ENCODE results near the gene CNGA1.

DNA sequence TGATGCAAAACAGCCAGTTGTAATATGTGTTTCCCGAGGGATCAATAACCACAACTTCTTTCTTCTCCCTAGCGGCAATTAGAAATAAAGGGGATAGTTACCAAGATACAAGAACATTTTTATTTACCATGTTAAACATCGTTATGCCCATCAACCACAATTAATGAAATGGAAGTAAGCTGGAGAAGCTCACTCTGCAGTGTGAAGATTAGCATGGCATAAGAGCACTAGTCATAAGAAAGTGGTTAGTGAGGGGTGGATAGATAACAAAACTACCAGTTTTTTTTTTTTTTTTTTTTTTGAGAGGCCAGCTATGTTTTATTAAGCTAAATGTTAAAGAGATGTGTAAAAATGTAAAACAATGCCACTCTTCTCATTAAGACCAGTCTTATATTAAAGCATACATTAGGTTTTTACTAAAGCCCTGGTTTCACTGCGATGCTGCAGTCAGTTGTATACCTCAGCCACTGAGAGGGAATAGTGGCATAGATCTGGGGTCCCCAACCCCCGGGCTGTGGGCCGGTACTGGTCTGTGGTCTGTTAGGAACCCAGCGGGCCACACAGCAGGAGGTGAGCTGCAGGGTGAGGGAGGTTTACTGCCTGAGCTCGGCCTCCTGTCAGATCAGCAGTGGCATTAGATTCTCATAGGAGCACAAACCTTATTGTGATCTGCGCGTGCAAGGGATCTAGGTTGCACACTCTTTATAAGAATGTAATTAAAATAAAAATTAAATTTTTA lies 74.2 kb downstream of the CNGA1 start:
- TF ChIP-seq BHLHE40 (IDR thresholded peaks at IDR 0.05; ENCODE audit: borderline replicate concordance) (no peak), FOXA1 (IDR thresholded peaks at IDR 0.05) (no peak), FOXM1 (IDR thresholded peaks at IDR 0.05; ENCODE audit: borderline replicate concordance) (no peak), TARDBP (IDR thresholded peaks at IDR 0.05) (no peak), ARNT (IDR thresholded peaks at IDR 0.05) (no peak), ZNF384 (IDR thresholded peaks at IDR 0.05) (no peak), SP1 (IDR thresholded peaks at IDR 0.05) (no peak), L3MBTL2 (conservative IDR thresholded peaks at IDR 0.05) (no peak), ELF4 (IDR thresholded peaks at IDR 0.05) (no peak), SUZ12 (IDR thresholded peaks at IDR 0.05) (no peak), HDGF (IDR thresholded peaks at IDR 0.05; ENCODE audit: borderline replicate concordance) (no peak), LEF1 (IDR thresholded peaks at IDR 0.05; ENCODE audit: borderline replicate concordance) (no peak)
- TF ChIP-seq, protein P1, sequence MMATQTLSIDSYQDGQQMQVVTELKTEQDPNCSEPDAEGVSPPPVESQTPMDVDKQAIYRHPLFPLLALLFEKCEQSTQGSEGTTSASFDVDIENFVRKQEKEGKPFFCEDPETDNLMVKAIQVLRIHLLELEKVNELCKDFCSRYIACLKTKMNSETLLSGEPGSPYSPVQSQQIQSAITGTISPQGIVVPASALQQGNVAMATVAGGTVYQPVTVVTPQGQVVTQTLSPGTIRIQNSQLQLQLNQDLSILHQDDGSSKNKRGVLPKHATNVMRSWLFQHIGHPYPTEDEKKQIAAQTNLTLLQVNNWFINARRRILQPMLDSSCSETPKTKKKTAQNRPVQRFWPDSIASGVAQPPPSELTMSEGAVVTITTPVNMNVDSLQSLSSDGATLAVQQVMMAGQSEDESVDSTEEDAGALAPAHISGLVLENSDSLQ (IDR thresholded peaks at IDR 0.05) = no peak

Data from HEK293T (cell line).